SK-N-SH (cell line): ENCODE measurements around the gene RNASEH2B. TPM values are rescaled to one million over a fixed set of nuclear protein-coding genes. Genes with fewer than 3 reads are reported as not detected.

Experiments used
- CTCF ChIA-PET: fragments of 300-600, 350-600 bp; formaldehyde crosslinking; extraction: SDS; loops from one replicate; lab custom pipeline; 2021; lab: Yijun Ruan, JAX
- POLR2A ChIA-PET: fragments of 350-600 bp; sonication (Branson Sonifier 250); formaldehyde crosslinking; extraction: SDS; loops from one replicate; lab custom pipeline; 2020; ENCODE audit warnings: antibody characterized with exemption, inconsistent platforms; lab: Yijun Ruan, JAX
- DNase-seq: peaks from one replicate; pipeline ENCODE4 v3.0.0; 2012
- H2AFZ ChIP-seq: fragments of 200-600 bp; sonication (generic); 2 replicates; pipeline ENCODE4 v1.8.1; 2016; ENCODE audit warnings: antibody characterized with exemption, mild to moderate bottlenecking, low read depth
- H3F3A ChIP-seq: fragments of 200-600 bp; sonication (generic); replicated peaks from 2 replicates; pipeline ENCODE3; 2016; ENCODE audit warnings: antibody characterized with exemption, mild to moderate bottlenecking; ENCODE audit not compliant: insufficient read depth
- H3K27ac ChIP-seq, 2 experiments: fragments of 200-500 bp in 1 of 2; fragments of 200-600 bp in 1 of 2; sonication (Bioruptor generic) in 1 of 2; sonication (generic), shearing (Covaris generic) in 1 of 2; 2 replicates each; pipeline versions ENCODE4 v1.5.1 to v1.6.1; 2014 to 2016; ENCODE audit warnings: low read depth in 2 of 2, inconsistent platforms in 1 of 2, low read length in 1 of 2, mild to moderate bottlenecking in 1 of 2, mixed read lengths in 1 of 2
- H3K27me3 ChIP-seq: fragments of 200-600 bp; sonication (generic), shearing (Covaris generic); 2 replicates; pipeline ENCODE4 v1.6.1; 2016; ENCODE audit warnings: mixed run types; ENCODE audit not compliant: insufficient read depth
- H3K36me3 ChIP-seq, 2 experiments: fragments of 200-500 bp in 1 of 2; fragments of 200-600 bp in 1 of 2; sonication (Bioruptor generic) in 1 of 2; sonication (generic) in 1 of 2; replicated peaks in 1 of 2; 2 replicates each; pipeline versions ENCODE3 to v1.5.1; 2014 to 2016; ENCODE audit warnings: low read length in 1 of 2, mild to moderate bottlenecking in 1 of 2; ENCODE audit not compliant: insufficient read depth in 2 of 2, control insufficient read depth in 1 of 2
- H3K4me1 ChIP-seq, 2 experiments: fragments of 200-500 bp in 1 of 2; fragments of 200-600 bp in 1 of 2; sonication (Bioruptor generic) in 1 of 2; sonication (generic), shearing (Covaris generic) in 1 of 2; 2 replicates each; pipeline versions ENCODE4 v1.5.1 to v1.6.1; 2014 to 2016; ENCODE audit warnings: low read depth in 1 of 2, low read length in 1 of 2, mixed run types in 1 of 2; ENCODE audit not compliant: insufficient read depth in 2 of 2, control insufficient read depth in 1 of 2
- H3K4me2 ChIP-seq: fragments of 200-600 bp; sonication (generic), shearing (Covaris generic); 2 replicates; pipeline ENCODE4 v1.6.1; 2017; ENCODE audit warnings: mixed run types
- H3K4me3 ChIP-seq, 2 experiments: fragments of 200-500 bp in 1 of 2; fragments of 200-600 bp in 1 of 2; sonication (Bioruptor generic) in 1 of 2; sonication (generic), shearing (Covaris generic) in 1 of 2; 2 replicates each; pipeline versions ENCODE4 v1.5.1 to v1.8.1; 2014 to 2016; ENCODE audit warnings: low read depth in 2 of 2, inconsistent platforms in 1 of 2, low read length in 1 of 2, mild to moderate bottlenecking in 1 of 2, mixed read lengths in 1 of 2, moderate library complexity in 1 of 2
- H3K79me2 ChIP-seq: fragments of 200-600 bp; sonication (generic); 2 replicates; pipeline ENCODE4 v1.8.1; 2017; ENCODE audit warnings: mild to moderate bottlenecking; ENCODE audit not compliant: insufficient read depth
- H3K9ac ChIP-seq: fragments of 200-600 bp; sonication (generic); 2 replicates; pipeline ENCODE4 v1.6.1; 2017; ENCODE audit warnings: mixed run types
- H3K9me2 ChIP-seq: fragments of 200-600 bp; sonication (generic); 2 replicates; pipeline ENCODE4 v1.6.1; 2017; ENCODE audit warnings: mixed run types
- H3K9me3 ChIP-seq: fragments of 200-600 bp; sonication (generic); 2 replicates; pipeline ENCODE4 v1.6.1; 2017; ENCODE audit warnings: mixed run types, mild to moderate bottlenecking, moderate library complexity
- H4K20me1 ChIP-seq: fragments of 200-600 bp; sonication (generic); 2 replicates; pipeline ENCODE4 v1.6.1; 2017; ENCODE audit warnings: mild to moderate bottlenecking, mixed run types; ENCODE audit not compliant: insufficient read depth
- ELF1 ChIP-seq: IDR thresholded peaks from 2 replicates; pipeline ENCODE4 v1.4.0; 2012
- EZH2phosphoT487 ChIP-seq: fragments of 200-600 bp; sonication (generic); IDR thresholded peaks from 2 replicates; pipeline ENCODE4 v1.6.1; 2017; ENCODE audit warnings: low read depth, mixed run types, mild to moderate bottlenecking, antibody characterized with exemption, moderate library complexity, borderline replicate concordance
- FOSL2 ChIP-seq: IDR thresholded peaks from 2 replicates; pipeline ENCODE4 v1.4.0; 2012; ENCODE audit warnings: low read depth, mild to moderate bottlenecking, moderate library complexity, borderline replicate concordance
- FOXJ3 ChIP-seq: sonication (generic); formaldehyde crosslinking; IDR thresholded peaks from 2 replicates; pipeline ENCODE4 v1.5.1; 2020; ENCODE audit warnings: mild to moderate bottlenecking, missing genetic modification reagents
- FOXM1 ChIP-seq: IDR thresholded peaks from 2 replicates; pipeline ENCODE4 v1.4.0; 2012; ENCODE audit warnings: low read depth, mild to moderate bottlenecking
- GABPA ChIP-seq: IDR thresholded peaks from 2 replicates; pipeline ENCODE4 v1.4.0; 2012; ENCODE audit warnings: low read depth, mild to moderate bottlenecking
- IRF3 ChIP-seq: fragments of 150-350 bp; IDR thresholded peaks from 2 replicates; pipeline ENCODE4 v1.6.1; 2016; ENCODE audit warnings: mild to moderate bottlenecking, low read depth, low read length
- MAX ChIP-seq: IDR thresholded peaks from 2 replicates; pipeline ENCODE4 v1.4.0; 2012; ENCODE audit warnings: low read depth
- PBX3 ChIP-seq: IDR thresholded peaks from 2 replicates; pipeline ENCODE4; 2012
- RAD21 ChIP-seq: IDR thresholded peaks from 2 replicates; pipeline ENCODE4 v1.6.1; 2012; ENCODE audit warnings: mild to moderate bottlenecking, low read length
- RCOR1 ChIP-seq: fragments of 150-350 bp; IDR thresholded peaks from 2 replicates; pipeline ENCODE4 v1.6.1; 2017; ENCODE audit warnings: antibody characterized with exemption, low read length
- REST ChIP-seq: IDR thresholded peaks from 2 replicates; pipeline ENCODE4 v1.6.1; 2012; ENCODE audit warnings: mild to moderate bottlenecking, low read depth, low read length, moderate library complexity
- RFX5 ChIP-seq: IDR thresholded peaks from 2 replicates; pipeline ENCODE4 v1.6.1; 2012; ENCODE audit warnings: mild to moderate bottlenecking, improper control_type of control experiment, low read length
- SMC3 ChIP-seq: IDR thresholded peaks from 2 replicates; pipeline ENCODE4 v1.6.1; 2012; ENCODE audit warnings: low read depth, low read length, improper control_type of control experiment
- TAF1 ChIP-seq: IDR thresholded peaks from 2 replicates; pipeline ENCODE4 v1.6.1; 2012; ENCODE audit warnings: low read depth, mild to moderate bottlenecking, low read length, moderate library complexity, borderline replicate concordance
- USF1 ChIP-seq: IDR thresholded peaks from 2 replicates; pipeline ENCODE4 v1.4.0; 2012; ENCODE audit warnings: low read depth, borderline replicate concordance
- ZBTB33 ChIP-seq: IDR thresholded peaks from 2 replicates; pipeline ENCODE4 v1.4.0; 2012; ENCODE audit warnings: low read depth, borderline replicate concordance
- WGBS: methylation state at CpG from one replicate; pipeline ENCODE4 v1.1.6; 2017; ENCODE audit warnings: low lambda C conversion rate; 5-methylcytosine and 5-hydroxymethylcytosine counted together
- polyA plus RNA-seq, 3 experiments: library from polyadenylated mRNA; depleted of rRNA; stranded (reverse); fragments of >200 nt; gene quantifications; 2 replicates each; pipeline ENCODE4 v1.2.3, GENCODE V29; 2012

RNASEH2B gene
- polyA plus RNA-seq, 1 of the 3 experiments (the other 2 are of a cell fraction): 13.0 TPM

GRCh38 chr13:50898338-50898737 lies 11.3 kb upstream of the RNASEH2B start:
- H3F3A ChIP-seq: no peaks in the 10 kb centered on the region
- no peak overlapping the region for H3K9ac ChIP-seq
- peaks cover 0 to 10% of the 10 kb centered on the region in 2 experiments; a peak in 2 of 4 replicates for H3K4me1 ChIP-seq
- H3K9me3 ChIP-seq: no peaks in the 10 kb centered on the region
- H3K79me2 ChIP-seq: no peaks in the 10 kb centered on the region
- no peaks in the 10 kb centered on the region for H4K20me1 ChIP-seq
- ChIA-PET POLR2A (no interaction called here), CTCF (interaction anchor here (1.3 kb wide), 1 partner anchor 171 kb away, joined by 6 read pairs; no protein-coding TSS in a partner anchor)
- H3K27me3 ChIP-seq: no peaks in the 10 kb centered on the region
- H3K4me2 ChIP-seq: no peak overlapping the region
- DNase-seq: no peak
- WGBS: 27% methylated on average over 1 of the region's 1 CpG
- 0 out of 2 replicates have a peak overlapping the region, but pooled peaks have one; percentile 14 for H2AFZ ChIP-seq
- H3K4me3 ChIP-seq: no peak overlapping the region
- no peak overlapping the region for H3K27ac ChIP-seq
- no peaks in the 10 kb centered on the region for H3K9me2 ChIP-seq
- TF ChIP-seq FOSL2 (no peak), ELF1 (no peak), PBX3 (no peak), MAX (no peak), ZBTB33 (no peak), GABPA (no peak)
- H3K36me3 ChIP-seq: no peaks in the 10 kb centered on the region

GRCh38 chr13:50901701-50902100 lies 7.9 kb upstream of the RNASEH2B start:
- no peaks in the 10 kb centered on the region for H3K79me2 ChIP-seq
- no peak overlapping the region for H2AFZ ChIP-seq
- no peak overlapping the region for H3K4me2 ChIP-seq
- no peaks in the 10 kb centered on the region for H3K9me3 ChIP-seq
- no peaks in the 10 kb centered on the region for H4K20me1 ChIP-seq
- no peaks in the 10 kb centered on the region for H3F3A ChIP-seq
- no peaks in the 10 kb centered on the region for H3K9me2 ChIP-seq
- DNase-seq: no peak
- H3K9ac ChIP-seq: no peak overlapping the region
- no peaks in the 10 kb centered on the region for H3K36me3 ChIP-seq
- H3K27me3 ChIP-seq: no peaks in the 10 kb centered on the region
- no peaks in the 10 kb centered on the region; a peak in 1 of 4 replicates for H3K4me1 ChIP-seq
- no peak overlapping the region for H3K27ac ChIP-seq
- POLR2A ChIA-PET: no interaction called here
- no peak overlapping the region for H3K4me3 ChIP-seq
- WGBS: 77% methylated on average over 2 of the region's 2 CpGs
- CTCF ChIA-PET: interaction anchor here (0.7 to 2.4 kb wide), 3 partner anchors 10 to 925 kb away, joined by 3 to 10 read pairs (median 5); no protein-coding TSS in a partner anchor
- TF ChIP-seq IRF3 (no peak), GABPA (no peak), RFX5 (no peak), RCOR1 (no peak), TAF1 (no peak), PBX3 (no peak), RAD21 (no peak), FOXJ3 (CRISPR knock-in tag) (no peak), USF1 (no peak), REST (no peak), SMC3 (no peak), EZH2phosphoT487 (no peak), FOXM1 (no peak)
